ENCODE measurements around the gene PPDPF. TPM values are rescaled to one million over a fixed set of nuclear protein-coding genes. Genes with fewer than 3 reads are reported as not detected.

The PPDPF gene
- total and polyA plus RNA-seq, 2 of the 8 experiments (the other 6 are each of a cell fraction or from before 2014, with no cell fraction given) = 30.5 to 138 TPM

DNA sequence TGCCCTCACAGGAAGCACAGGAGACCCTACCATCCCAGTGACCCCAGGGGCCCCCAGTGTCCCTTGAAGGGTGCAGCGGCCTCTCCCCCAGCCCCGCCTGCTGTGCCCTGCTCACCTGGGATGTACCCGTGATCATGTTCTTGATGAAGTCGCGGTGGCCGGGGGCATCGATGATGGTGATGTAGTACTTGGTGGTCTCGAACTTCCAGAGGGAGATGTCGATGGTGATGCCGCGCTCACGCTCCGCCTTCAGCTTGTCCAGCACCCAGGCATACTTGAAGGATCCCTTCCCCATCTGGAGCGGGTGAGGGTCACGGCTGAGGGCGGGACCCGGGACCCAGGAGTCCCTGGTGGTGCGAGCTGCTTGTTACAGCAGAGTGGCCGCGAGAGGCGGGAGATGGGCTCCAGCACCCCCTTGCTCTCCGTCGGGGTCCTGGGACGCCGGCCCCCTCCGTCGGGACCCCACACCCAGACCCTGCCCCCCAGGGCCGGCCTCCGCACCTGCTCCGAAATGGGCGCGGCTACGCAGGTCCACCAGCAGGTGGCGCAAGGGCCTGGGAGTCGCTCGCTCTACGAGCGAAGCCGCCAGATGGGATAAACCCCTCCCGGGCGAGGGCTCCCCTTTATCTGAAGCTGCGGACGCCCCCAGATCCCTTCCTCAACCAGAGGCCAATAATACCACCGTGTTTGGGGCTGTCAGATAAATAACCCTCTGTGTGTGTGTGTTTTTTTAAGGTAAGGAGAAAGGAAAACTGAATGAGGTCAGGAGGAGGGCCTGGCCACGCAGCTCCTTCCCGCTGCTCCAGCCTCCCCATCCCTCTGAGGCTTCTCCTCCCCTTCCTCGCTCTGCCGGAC lies 24.6 kb upstream of the PPDPF start (continued):
- TF ChIP-seq, protein P1, sequence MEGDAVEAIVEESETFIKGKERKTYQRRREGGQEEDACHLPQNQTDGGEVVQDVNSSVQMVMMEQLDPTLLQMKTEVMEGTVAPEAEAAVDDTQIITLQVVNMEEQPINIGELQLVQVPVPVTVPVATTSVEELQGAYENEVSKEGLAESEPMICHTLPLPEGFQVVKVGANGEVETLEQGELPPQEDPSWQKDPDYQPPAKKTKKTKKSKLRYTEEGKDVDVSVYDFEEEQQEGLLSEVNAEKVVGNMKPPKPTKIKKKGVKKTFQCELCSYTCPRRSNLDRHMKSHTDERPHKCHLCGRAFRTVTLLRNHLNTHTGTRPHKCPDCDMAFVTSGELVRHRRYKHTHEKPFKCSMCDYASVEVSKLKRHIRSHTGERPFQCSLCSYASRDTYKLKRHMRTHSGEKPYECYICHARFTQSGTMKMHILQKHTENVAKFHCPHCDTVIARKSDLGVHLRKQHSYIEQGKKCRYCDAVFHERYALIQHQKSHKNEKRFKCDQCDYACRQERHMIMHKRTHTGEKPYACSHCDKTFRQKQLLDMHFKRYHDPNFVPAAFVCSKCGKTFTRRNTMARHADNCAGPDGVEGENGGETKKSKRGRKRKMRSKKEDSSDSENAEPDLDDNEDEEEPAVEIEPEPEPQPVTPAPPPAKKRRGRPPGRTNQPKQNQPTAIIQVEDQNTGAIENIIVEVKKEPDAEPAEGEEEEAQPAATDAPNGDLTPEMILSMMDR (IDR thresholded peaks at IDR 0.05; ENCODE audit: control extremely low read depth in 1 of 3, insufficient read depth in 1 of 3, low read depth in 1 of 3, low read length in 3 of 3) = peak; percentile 83 to 88 (median 87)
- TF ChIP-seq GABPA (IDR thresholded peaks at IDR 0.05; ENCODE audit: borderline replicate concordance, insufficient read depth, low read length) = peak; percentile 77; the same call in 1 of the 2 replicates
- TF ChIP-seq MAFK (IDR thresholded peaks at IDR 0.05; ENCODE audit: low read depth, low read length) = no peak
- TF ChIP-seq PHF8 (conservative IDR thresholded peaks at IDR 0.05; ENCODE audit: low read depth, low read length) = no peak
- TF ChIP-seq NANOG (IDR thresholded peaks at IDR 0.05; ENCODE audit: insufficient read depth, low read depth, low read length, poor library complexity, severe bottlenecking) = peak; percentile 16

Measured in H1 (cell line).